Neural progenitor cell (in vitro differentiated cells): ENCODE data around the gene CYP3A4.

Experiments used
- CTCF ChIP-seq: fragments of 200-600 bp; sonication (generic); IDR thresholded peaks from 2 replicates; pipeline ENCODE4 v1.5.1; 2017; ENCODE audit warnings: antibody characterized with exemption, mild to moderate bottlenecking
- EZH2 ChIP-seq: fragments of 200-600 bp; sonication (generic); IDR thresholded peaks from 2 replicates; pipeline ENCODE4 v1.6.1; 2017; ENCODE audit warnings: antibody characterized with exemption, mild to moderate bottlenecking, moderate library complexity
- EZH2phosphoT487 ChIP-seq: fragments of 200-600 bp; sonication (generic); IDR thresholded peaks from 2 replicates; pipeline ENCODE4 v1.6.1; 2017; ENCODE audit warnings: antibody characterized with exemption

DNA sequence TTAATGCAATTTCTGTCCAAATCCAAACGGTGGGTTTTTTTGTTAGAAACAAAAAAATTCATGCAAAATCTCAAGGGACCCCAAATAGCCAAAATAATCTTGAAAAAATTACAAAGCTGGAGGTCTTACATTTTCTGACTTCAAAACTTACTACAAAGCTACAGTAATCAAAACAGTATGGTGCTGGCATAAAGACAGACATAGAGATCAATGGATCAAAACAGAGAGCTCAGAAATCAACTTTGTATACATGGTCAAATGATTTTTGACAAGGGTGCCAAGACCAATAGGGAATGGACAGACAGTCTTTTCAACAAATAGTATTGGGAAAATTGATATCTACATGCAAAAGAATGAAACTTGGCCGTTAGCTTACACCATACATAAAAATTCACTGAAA, 21.7 kb upstream of the CYP3A4 start:
- no peak for TF ChIP-seq EZH2
- TF ChIP-seq EZH2phosphoT487, result no peak
- no peak for TF ChIP-seq CTCF
